Measurements from ENCODE around the gene FADS2. TPM values are rescaled to one million over a fixed set of nuclear protein-coding genes. Genes with fewer than 3 reads are reported as not detected.

FADS2 gene
- total RNA-seq, 4 donors from 2014 or later, result 130 to 455 (median 327) TPM

DNA sequence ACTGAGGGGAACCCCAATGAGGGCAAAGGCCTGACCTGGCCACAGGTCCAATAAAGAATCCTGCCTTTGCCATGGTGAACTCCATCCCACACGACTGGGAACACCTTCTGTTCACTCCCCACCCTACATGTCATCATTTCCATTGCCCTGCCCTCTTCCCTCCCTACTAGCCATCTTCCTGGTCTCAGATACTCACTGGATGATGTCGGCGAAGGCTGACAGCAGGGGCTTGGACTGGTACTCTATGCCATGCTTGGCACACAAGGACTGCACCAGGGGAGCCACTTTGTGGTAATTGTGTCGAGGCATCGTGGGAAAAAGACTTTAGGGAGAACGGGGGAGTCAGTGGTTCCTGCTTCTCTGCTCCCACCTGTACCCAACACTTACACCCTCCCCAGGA is 25.5 kb upstream of the FADS2 start:
- H3K36me3 ChIP-seq, result peaks cover 17% of the 10 kb centered on the region
- no peak for DNase-seq (ENCODE audit: low spot score in 2 of 2)
- H3K4me1 ChIP-seq, result peaks cover 1% of the 10 kb centered on the region
- TF ChIP-seq POLR2A (IDR thresholded peaks at IDR 0.05), result no peak
- TF ChIP-seq, protein P1, sequence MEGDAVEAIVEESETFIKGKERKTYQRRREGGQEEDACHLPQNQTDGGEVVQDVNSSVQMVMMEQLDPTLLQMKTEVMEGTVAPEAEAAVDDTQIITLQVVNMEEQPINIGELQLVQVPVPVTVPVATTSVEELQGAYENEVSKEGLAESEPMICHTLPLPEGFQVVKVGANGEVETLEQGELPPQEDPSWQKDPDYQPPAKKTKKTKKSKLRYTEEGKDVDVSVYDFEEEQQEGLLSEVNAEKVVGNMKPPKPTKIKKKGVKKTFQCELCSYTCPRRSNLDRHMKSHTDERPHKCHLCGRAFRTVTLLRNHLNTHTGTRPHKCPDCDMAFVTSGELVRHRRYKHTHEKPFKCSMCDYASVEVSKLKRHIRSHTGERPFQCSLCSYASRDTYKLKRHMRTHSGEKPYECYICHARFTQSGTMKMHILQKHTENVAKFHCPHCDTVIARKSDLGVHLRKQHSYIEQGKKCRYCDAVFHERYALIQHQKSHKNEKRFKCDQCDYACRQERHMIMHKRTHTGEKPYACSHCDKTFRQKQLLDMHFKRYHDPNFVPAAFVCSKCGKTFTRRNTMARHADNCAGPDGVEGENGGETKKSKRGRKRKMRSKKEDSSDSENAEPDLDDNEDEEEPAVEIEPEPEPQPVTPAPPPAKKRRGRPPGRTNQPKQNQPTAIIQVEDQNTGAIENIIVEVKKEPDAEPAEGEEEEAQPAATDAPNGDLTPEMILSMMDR (IDR thresholded peaks at IDR 0.05), result no peak
- TF ChIP-seq EP300 (IDR thresholded peaks at IDR 0.05), result no peak
- no peak for TF ChIP-seq POLR2AphosphoS5 (IDR thresholded peaks at IDR 0.05)
- no peaks in the 10 kb centered on the region for H3K9me3 ChIP-seq
- H3K27me3 ChIP-seq, result no peaks in the 10 kb centered on the region
- H3K4me3 ChIP-seq, result no peak overlapping the region
- WGBS, result 90% methylated on average over 6 of the region's 6 CpGs
- no peak overlapping the region for H3K27ac ChIP-seq

DNA sequence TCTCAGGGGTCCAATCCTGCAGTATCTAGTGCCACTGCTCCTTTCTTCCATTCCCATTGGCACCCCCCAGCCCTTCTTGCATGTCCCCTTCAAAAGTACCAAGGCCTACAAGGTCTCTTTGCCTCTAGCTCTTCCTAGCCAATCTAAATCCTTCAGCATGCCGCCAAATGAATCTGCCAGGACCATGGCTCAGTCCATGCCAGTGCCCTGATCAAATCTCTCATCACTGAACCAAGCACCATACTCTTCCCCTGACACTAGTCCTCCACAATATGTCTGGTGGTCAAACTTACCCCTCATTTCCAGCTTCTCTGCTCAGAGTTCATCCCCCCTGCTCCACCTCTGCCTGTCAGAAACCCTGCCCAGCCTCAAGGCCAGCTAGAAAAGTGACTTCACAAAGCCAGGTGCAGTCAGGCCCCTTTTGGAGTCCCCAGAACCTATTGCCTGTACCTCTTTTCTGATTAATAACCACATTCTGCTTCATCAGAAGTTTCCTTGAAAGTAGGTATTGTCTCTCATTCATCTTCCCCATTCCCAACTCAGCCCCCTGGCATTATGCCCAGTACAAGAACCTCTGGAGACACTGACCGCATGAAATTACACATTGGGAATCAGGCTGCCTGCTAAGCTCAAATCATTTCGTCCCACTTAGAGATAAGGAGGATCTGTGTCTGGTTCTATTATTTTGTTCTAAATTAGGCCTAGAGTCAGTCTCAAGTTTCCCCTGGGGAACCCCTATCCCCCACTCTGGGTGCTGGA is 24.0 kb upstream of the FADS2 start:
- no peaks in the 10 kb centered on the region for H3K9me3 ChIP-seq
- no peaks in the 10 kb centered on the region for H3K4me1 ChIP-seq
- no peak overlapping the region for H3K4me3 ChIP-seq
- WGBS, result 84% methylated on average over 3 of the region's 3 CpGs
- peaks cover 17% of the 10 kb centered on the region for H3K36me3 ChIP-seq
- no peak overlapping the region for H3K27ac ChIP-seq
- no peak for DNase-seq (ENCODE audit: low spot score in 2 of 2)
- H3K27me3 ChIP-seq, result no peaks in the 10 kb centered on the region
- no peak for TF ChIP-seq POLR2AphosphoS5 (IDR thresholded peaks at IDR 0.05)
- no peak for TF ChIP-seq EP300 (IDR thresholded peaks at IDR 0.05)
- TF ChIP-seq, protein P1 (IDR thresholded peaks at IDR 0.05), result no peak
- no peak for TF ChIP-seq POLR2A (IDR thresholded peaks at IDR 0.05)

DNA sequence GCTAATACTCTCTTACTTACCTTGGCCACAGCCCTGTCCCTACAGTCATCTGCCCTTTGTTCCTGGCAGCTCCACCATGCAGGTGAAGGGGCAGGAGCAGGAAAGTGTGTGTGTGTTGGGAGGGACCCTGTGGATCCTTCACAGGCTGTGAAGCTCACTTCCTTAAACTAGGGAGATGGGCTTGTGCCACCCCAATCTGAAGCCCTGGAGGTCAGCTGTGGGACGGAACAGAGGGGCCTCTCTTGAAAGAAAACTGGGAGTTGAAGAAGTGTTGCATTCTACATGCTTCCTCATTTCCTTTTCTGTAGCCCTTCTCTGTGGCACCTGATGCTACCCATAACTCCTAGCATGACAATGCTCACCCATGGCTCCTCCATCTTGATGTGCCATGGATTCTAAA is 23.0 kb upstream of the FADS2 start:
- TF ChIP-seq POLR2AphosphoS5 (IDR thresholded peaks at IDR 0.05) (no peak), EP300 (IDR thresholded peaks at IDR 0.05) (no peak), POLR2A (IDR thresholded peaks at IDR 0.05) (no peak)
- TF ChIP-seq, protein P1 (IDR thresholded peaks at IDR 0.05), result no peak
- Histone ChIP-seq H3K4me3 (no peak overlapping the region), H3K36me3 (peaks cover 19% of the 10 kb centered on the region), H3K9me3 (no peaks in the 10 kb centered on the region), H3K4me1 (no peaks in the 10 kb centered on the region), H3K27ac (no peak overlapping the region), H3K27me3 (no peaks in the 10 kb centered on the region)
- 86% methylated on average over 1 of the region's 1 CpG for WGBS
- DNase-seq (ENCODE audit: low spot score in 2 of 2), result no peak

DNA sequence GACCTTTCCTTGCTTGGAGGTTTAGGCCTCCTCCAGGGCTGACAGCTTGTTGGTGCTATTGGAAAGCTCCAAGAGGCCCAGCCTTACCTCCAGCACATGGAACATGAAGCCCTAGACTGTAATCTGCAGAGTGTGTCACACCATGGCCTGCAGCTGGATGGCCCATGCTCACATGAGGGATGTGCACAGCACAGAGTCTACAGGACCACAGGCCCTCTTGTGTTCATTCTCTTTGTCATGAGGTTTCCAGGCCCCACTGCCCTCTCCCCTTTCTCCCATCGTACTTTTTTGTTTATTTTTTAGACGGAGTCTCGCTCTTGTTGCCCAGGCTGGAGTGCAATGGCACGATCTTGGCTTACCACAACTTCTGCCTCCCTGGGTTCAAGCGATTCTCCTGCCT is 21.3 kb upstream of the FADS2 start:
- WGBS, result 96% methylated on average over 5 of the region's 5 CpGs

DNA sequence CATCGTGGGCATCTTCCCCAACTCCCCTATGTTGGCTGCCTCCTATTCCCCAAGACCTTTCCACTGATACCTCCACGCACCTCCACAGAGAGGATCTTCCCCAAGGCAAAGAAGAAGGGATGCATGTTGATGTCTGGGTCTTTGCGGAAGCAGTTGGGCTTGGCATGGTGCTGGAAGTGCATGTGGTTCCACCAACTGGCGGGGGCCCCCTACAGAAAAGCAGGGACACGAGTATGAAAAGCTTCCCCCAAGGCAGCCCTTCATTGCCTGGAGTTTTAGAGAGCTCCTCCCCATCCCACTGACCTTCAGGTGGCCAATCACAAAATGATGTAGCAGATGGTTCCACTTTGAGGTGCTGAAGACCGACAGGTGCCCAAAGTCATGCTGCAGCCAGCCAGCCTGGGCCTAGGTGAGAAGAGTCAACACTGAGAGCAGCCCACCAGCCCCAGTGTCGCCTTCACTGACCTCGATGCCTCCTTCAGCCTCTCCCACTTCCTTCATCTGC is 17.4 kb upstream of the FADS2 start:
- Histone ChIP-seq H3K27ac (no peak overlapping the region), H3K36me3 (peaks cover 7% of the 10 kb centered on the region), H3K9me3 (no peaks in the 10 kb centered on the region), H3K27me3 (peaks cover 5% of the 10 kb centered on the region), H3K4me3 (no peak overlapping the region), H3K4me1 (peaks cover 13% of the 10 kb centered on the region)
- TF ChIP-seq, protein P1 (IDR thresholded peaks at IDR 0.05), result no peak
- no peak for TF ChIP-seq POLR2A (IDR thresholded peaks at IDR 0.05)
- TF ChIP-seq EP300 (IDR thresholded peaks at IDR 0.05), result no peak
- TF ChIP-seq POLR2AphosphoS5 (IDR thresholded peaks at IDR 0.05), result no peak
- no peak for DNase-seq (ENCODE audit: low spot score in 2 of 2)
- 93% methylated on average over 8 of the region's 8 CpGs for WGBS

More for the DNA sequence above, 21.3 kb upstream of the FADS2 start:
- Histone ChIP-seq H3K9me3 (no peaks in the 10 kb centered on the region), H3K4me1 (no peaks in the 10 kb centered on the region), H3K27me3 (no peaks in the 10 kb centered on the region), H3K27ac (no peak overlapping the region), H3K4me3 (no peak overlapping the region), H3K36me3 (peaks cover 23% of the 10 kb centered on the region)
- no peak for DNase-seq (ENCODE audit: low spot score in 2 of 2)
- no peak for TF ChIP-seq POLR2AphosphoS5 (IDR thresholded peaks at IDR 0.05)
- TF ChIP-seq, protein P1 (IDR thresholded peaks at IDR 0.05), result no peak
- TF ChIP-seq POLR2A (IDR thresholded peaks at IDR 0.05), result no peak
